IMR-90 (cell line): ENCODE measurements around the gene BZW2. TPM values are rescaled to one million over a fixed set of nuclear protein-coding genes. Genes with fewer than 3 reads are reported as not detected.

Experiments used
- ATAC-seq: fragments of 200-7000 bp; cut with Tn5 transposase; 2 replicates; pipeline ENCODE4 v1.9.1; 2020; ENCODE audit warnings: low read depth, mild to moderate bottlenecking, moderate library complexity
- BruUV-seq: library from RNA; stranded (reverse); fragments of 400-500 nt; replicated peaks from 2 replicates; lab custom pipeline; 2021; lab: Mats Ljungman, UMichigan
- CTCF ChIA-PET: fragments of 300-600 bp; formaldehyde crosslinking; extraction: SDS; loops from one replicate; lab custom pipeline; 2021; ENCODE audit warnings: antibody characterized with exemption; lab: Yijun Ruan, JAX
- POLR2A ChIA-PET: fragments of 300-600 bp; sonication (Branson Sonifier 250); formaldehyde crosslinking; loops from one replicate; lab custom pipeline; 2022; ENCODE audit warnings: antibody characterized with exemption; ENCODE audit not compliant: unreplicated experiment; lab: Charles Lee
- DNase-seq: peaks from one replicate; pipeline ENCODE4 v3.0.0; 2013
- H2AFZ ChIP-seq: replicated peaks from 2 replicates; pipeline ENCODE3; 2013; ENCODE audit warnings: low read length, mild to moderate bottlenecking; ENCODE audit not compliant: poor library complexity
- H2AK5ac ChIP-seq: 2 replicates; pipeline ENCODE4 v1.6.1; 2013; ENCODE audit warnings: low read depth, low read length, inconsistent platforms
- H2AK9ac ChIP-seq: replicated peaks from 2 replicates; pipeline ENCODE3; 2013; ENCODE audit warnings: mild to moderate bottlenecking, low read depth, low read length, moderate library complexity; ENCODE audit not compliant: poor library complexity
- H2BK120ac ChIP-seq: 2 replicates; pipeline ENCODE4 v1.6.1; 2013; ENCODE audit warnings: low read depth, low read length, inconsistent platforms
- H2BK15ac ChIP-seq: 3 replicates; pipeline ENCODE4 v1.6.1; 2013; ENCODE audit warnings: low read depth, low read length, inconsistent platforms
- H2BK20ac ChIP-seq: 2 replicates; pipeline ENCODE4 v1.6.1; 2013; ENCODE audit warnings: low read depth, mild to moderate bottlenecking, inconsistent platforms, low read length, moderate library complexity
- H2BK5ac ChIP-seq: 2 replicates; pipeline ENCODE4 v1.6.1; 2013; ENCODE audit warnings: mild to moderate bottlenecking, low read depth, low read length, inconsistent platforms; ENCODE audit not compliant: poor library complexity, severe bottlenecking
- H3K14ac ChIP-seq: replicated peaks from 2 replicates; pipeline ENCODE4 v1.6.1; 2013; ENCODE audit warnings: low read depth, low read length, inconsistent platforms
- H3K18ac ChIP-seq: 2 replicates; pipeline ENCODE4 v1.6.1; 2013; ENCODE audit warnings: low read depth, low read length, control low read depth
- H3K23ac ChIP-seq: 2 replicates; pipeline ENCODE4 v1.6.1; 2013; ENCODE audit warnings: low read depth, low read length, inconsistent platforms
- H3K27ac ChIP-seq: 2 replicates; pipeline ENCODE4 v1.5.1; 2013; ENCODE audit warnings: mild to moderate bottlenecking, control low read depth, low read length; ENCODE audit not compliant: insufficient read depth
- H3K27me3 ChIP-seq: 2 replicates; pipeline ENCODE4 v1.6.1; 2013; ENCODE audit warnings: low read length; ENCODE audit not compliant: control insufficient read depth, insufficient read depth
- H3K36me3 ChIP-seq: 2 replicates; pipeline ENCODE4 v1.6.1; 2013; ENCODE audit warnings: low read length, mixed read lengths; ENCODE audit not compliant: control insufficient read depth, insufficient read depth
- H3K4ac ChIP-seq: 2 replicates; pipeline ENCODE4 v1.6.1; 2013; ENCODE audit warnings: low read depth, low read length, inconsistent platforms
- H3K4me1 ChIP-seq: 2 replicates; pipeline ENCODE4 v1.6.1; 2013; ENCODE audit warnings: low read length, mixed read lengths; ENCODE audit not compliant: control insufficient read depth, insufficient read depth
- H3K4me2 ChIP-seq: 2 replicates; pipeline ENCODE4 v1.6.1; 2013; ENCODE audit warnings: low read depth, mild to moderate bottlenecking, control low read depth, low read length, moderate library complexity
- H3K4me3 ChIP-seq: 2 replicates; pipeline ENCODE4 v1.5.1; 2013; ENCODE audit warnings: low read depth, mild to moderate bottlenecking, control low read depth, low read length, moderate library complexity; ENCODE audit not compliant: insufficient read depth
- H3K56ac ChIP-seq: 2 replicates; pipeline ENCODE4 v1.6.1; 2013; ENCODE audit warnings: low read length, inconsistent platforms; ENCODE audit not compliant: insufficient read depth; ENCODE audit errors: extremely low read depth
- H3K79me1 ChIP-seq, 2 experiments: 2 replicates each; pipeline ENCODE4 v1.6.1; 2013; ENCODE audit warnings: low read length in 2 of 2, inconsistent platforms in 1 of 2, low read depth in 1 of 2
- H3K9ac ChIP-seq: 2 replicates; pipeline ENCODE4 v1.6.1; 2013; ENCODE audit warnings: low read depth, low read length, control low read depth
- H3K9me1 ChIP-seq: 2 replicates; pipeline ENCODE4 v1.6.1; 2013; ENCODE audit warnings: low read length, inconsistent platforms; ENCODE audit not compliant: insufficient read depth
- H3K9me3 ChIP-seq: 2 replicates; pipeline ENCODE4 v1.6.1; 2013; ENCODE audit warnings: low read length; ENCODE audit not compliant: control insufficient read depth, insufficient read depth
- H4K20me1 ChIP-seq: 2 replicates; pipeline ENCODE4 v1.6.1; 2013; ENCODE audit warnings: low read length, inconsistent platforms; ENCODE audit not compliant: insufficient read depth
- H4K5ac ChIP-seq: 2 replicates; pipeline ENCODE4 v1.6.1; 2013; ENCODE audit warnings: mild to moderate bottlenecking, low read depth, low read length, control low read depth
- H4K8ac ChIP-seq, 2 experiments: 2 replicates each; pipeline ENCODE4 v1.6.1; 2013; ENCODE audit warnings: low read depth in 2 of 2, low read length in 2 of 2, control low read depth in 1 of 2, inconsistent platforms in 1 of 2
- H4K91ac ChIP-seq: 2 replicates; pipeline ENCODE4 v1.6.1; 2013; ENCODE audit warnings: low read depth, low read length, inconsistent platforms; ENCODE audit not compliant: insufficient read depth
- BHLHE40 ChIP-seq: fragments of 150-350 bp; IDR thresholded peaks from 2 replicates; pipeline ENCODE4 v1.6.1; 2016; ENCODE audit warnings: mild to moderate bottlenecking, low read depth, low read length
- CEBPB ChIP-seq: IDR thresholded peaks from 2 replicates; pipeline ENCODE4 v1.6.1; 2012; ENCODE audit warnings: low read depth, low read length, improper control_type of control experiment
- CHD1 ChIP-seq: IDR thresholded peaks from 2 replicates; pipeline ENCODE4 v1.6.1; 2012; ENCODE audit warnings: low read depth, low read length, improper control_type of control experiment
- FOS ChIP-seq: fragments of 150-350 bp; IDR thresholded peaks from 2 replicates; pipeline ENCODE4 v1.6.1; 2016; ENCODE audit warnings: low read depth, low read length
- MAFK ChIP-seq: IDR thresholded peaks from 2 replicates; pipeline ENCODE4 v1.6.1; 2012; ENCODE audit warnings: low read depth, low read length, improper control_type of control experiment
- MAZ ChIP-seq: IDR thresholded peaks from 2 replicates; pipeline ENCODE4 v1.6.1; 2012; ENCODE audit warnings: low read depth, mild to moderate bottlenecking, low read length, improper control_type of control experiment, moderate library complexity, borderline replicate concordance
- MXI1 ChIP-seq: IDR thresholded peaks from 2 replicates; pipeline ENCODE4 v1.6.1; 2012; ENCODE audit warnings: low read depth, mild to moderate bottlenecking, low read length, moderate library complexity, borderline replicate concordance
- RAD21 ChIP-seq: IDR thresholded peaks from 2 replicates; pipeline ENCODE4 v1.6.1; 2012; ENCODE audit warnings: low read length, improper control_type of control experiment
- RCOR1 ChIP-seq: IDR thresholded peaks from 2 replicates; pipeline ENCODE4 v1.6.1; 2012; ENCODE audit warnings: mild to moderate bottlenecking, low read length, improper control_type of control experiment; ENCODE audit not compliant: insufficient replicate concordance
- RFX5 ChIP-seq: IDR thresholded peaks from 2 replicates; pipeline ENCODE4 v1.8.0; 2012; ENCODE audit warnings: low read depth, mild to moderate bottlenecking, low read length, moderate library complexity
- SMC3 ChIP-seq: fragments of 150-350 bp; IDR thresholded peaks from 2 replicates; pipeline ENCODE4 v1.6.1; 2016; ENCODE audit warnings: low read depth, mild to moderate bottlenecking, antibody characterized with exemption, low read length, moderate library complexity
- WGBS, 2 experiments: methylation state at CpG; one replicate each; pipeline versions ENCODE4 v1.1.5 to v1.1.7; 2013; ENCODE audit warnings: missing lambda C conversion rate in 2 of 2; ENCODE audit not compliant: insufficient read length in 1 of 2; ENCODE audit errors: extremely low coverage in 2 of 2; 5-methylcytosine and 5-hydroxymethylcytosine counted together
- dilution Hi-C: fragments of 300-500 bp; cut with HindIII; formaldehyde crosslinking; loops from one replicate; pipeline ENCODE4 v1.14.3; 2018; ENCODE audit warnings: low sequenced_read_pairs; ENCODE audit not compliant: unreplicated experiment
- in situ Hi-C: fragments of 300-500 bp; cut with MboI; formaldehyde crosslinking; loops from 3 replicates; pipeline ENCODE4 v1.14.3; 2019; ENCODE audit warnings: low sequenced_read_pairs, inconsistent platforms, mixed read lengths
- intact Hi-C: fragments of 100-400 bp; cut with micrococcal nuclease; formaldehyde crosslinking; loops from 2 replicates; pipeline ENCODE4 v1.10.0; 2022
- polyA plus RNA-seq, 3 experiments: library from polyadenylated mRNA; depleted of rRNA; stranded (reverse); fragments of >200 nt; gene quantifications; 2 replicates each; pipeline ENCODE4 v1.2.3, GENCODE V29; 2012; ENCODE audit warnings: low replicate concordance in 1 of 3
- total RNA-seq: library from RNA; depleted of rRNA; stranded (reverse); fragments of >200 nt; gene quantifications from 2 replicates; pipeline ENCODE4 v1.2.3, GENCODE V29; 2012
- TF ChIP-seq, protein P1 (sequence below): conservative IDR thresholded peaks from 2 replicates; pipeline ENCODE4 v1.5.1; 2012; ENCODE audit warnings: mild to moderate bottlenecking, low read depth, low read length, improper control_type of control experiment
- TF ChIP-seq, protein P2 (sequence below): fragments of 150-350 bp; IDR thresholded peaks from 2 replicates; pipeline ENCODE4 v1.6.1; 2016; ENCODE audit warnings: low read depth, mild to moderate bottlenecking, low read length, moderate library complexity, borderline replicate concordance
- TF ChIP-seq, protein P3 (sequence below): fragments of 150-350 bp; IDR thresholded peaks from 2 replicates; pipeline ENCODE4 v1.6.1; 2017; ENCODE audit warnings: mild to moderate bottlenecking, antibody characterized with exemption, low read length, low read depth

The BZW2 gene
- total and polyA plus RNA-seq, 2 of the 4 experiments (the other 2 are of a cell fraction), result 58.1 to 92.9 TPM

DNA sequence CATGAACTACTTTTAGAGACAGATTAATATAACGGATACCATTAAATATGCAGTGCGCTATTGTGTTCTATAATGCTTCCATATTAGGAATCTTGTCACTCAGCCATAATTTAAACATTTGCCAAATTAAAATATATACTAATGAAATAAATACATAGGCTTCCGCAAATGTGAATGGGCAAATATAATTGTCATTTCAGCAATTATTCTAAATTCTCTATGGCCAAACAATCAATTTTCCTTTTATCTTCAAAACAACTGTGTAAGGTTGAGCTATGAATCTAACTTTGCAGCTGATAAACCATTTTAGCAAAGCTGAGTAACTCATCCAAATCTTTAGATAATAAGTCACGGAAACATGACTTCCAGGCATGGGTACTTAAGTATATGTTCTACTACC is 86.8 kb downstream of the BZW2 start:
- in situ Hi-C loops, result no loop called here
- Histone ChIP-seq H3K56ac (no peak overlapping the region), H3K18ac (no peak overlapping the region), H3K9me1 (no peaks in the 10 kb centered on the region), H2BK15ac (no peak overlapping the region), H3K79me1 (no peaks in the 10 kb centered on the region), H2BK120ac (no peak overlapping the region), H2AK5ac (no peak overlapping the region), H3K27me3 (no peaks in the 10 kb centered on the region), H4K91ac (no peak overlapping the region), H3K36me3 (no peaks in the 10 kb centered on the region), H3K14ac (no peak overlapping the region), H2BK20ac (no peak overlapping the region), H2BK5ac (no peak overlapping the region), H3K4me2 (no peak overlapping the region), H4K5ac (no peak overlapping the region), H2AK9ac (no peak overlapping the region), H2AFZ (no peak overlapping the region), H3K9me3 (no peaks in the 10 kb centered on the region), H4K8ac (no peak overlapping the region), H3K23ac (no peak overlapping the region), H4K20me1 (no peaks in the 10 kb centered on the region), H3K27ac (no peak overlapping the region), H3K4me1 (no peaks in the 10 kb centered on the region), H3K9ac (no peak overlapping the region), H3K4ac (no peak overlapping the region), H3K4me3 (no peak overlapping the region)
- dilution Hi-C loops, result no loop called here
- TF ChIP-seq MAZ (no peak), RFX5 (no peak), MAFK (no peak), CHD1 (no peak), RCOR1 (no peak), RAD21 (no peak), SMC3 (no peak), BHLHE40 (no peak), CEBPB (no peak), MXI1 (no peak), FOS (no peak)
- TF ChIP-seq, protein P1, sequence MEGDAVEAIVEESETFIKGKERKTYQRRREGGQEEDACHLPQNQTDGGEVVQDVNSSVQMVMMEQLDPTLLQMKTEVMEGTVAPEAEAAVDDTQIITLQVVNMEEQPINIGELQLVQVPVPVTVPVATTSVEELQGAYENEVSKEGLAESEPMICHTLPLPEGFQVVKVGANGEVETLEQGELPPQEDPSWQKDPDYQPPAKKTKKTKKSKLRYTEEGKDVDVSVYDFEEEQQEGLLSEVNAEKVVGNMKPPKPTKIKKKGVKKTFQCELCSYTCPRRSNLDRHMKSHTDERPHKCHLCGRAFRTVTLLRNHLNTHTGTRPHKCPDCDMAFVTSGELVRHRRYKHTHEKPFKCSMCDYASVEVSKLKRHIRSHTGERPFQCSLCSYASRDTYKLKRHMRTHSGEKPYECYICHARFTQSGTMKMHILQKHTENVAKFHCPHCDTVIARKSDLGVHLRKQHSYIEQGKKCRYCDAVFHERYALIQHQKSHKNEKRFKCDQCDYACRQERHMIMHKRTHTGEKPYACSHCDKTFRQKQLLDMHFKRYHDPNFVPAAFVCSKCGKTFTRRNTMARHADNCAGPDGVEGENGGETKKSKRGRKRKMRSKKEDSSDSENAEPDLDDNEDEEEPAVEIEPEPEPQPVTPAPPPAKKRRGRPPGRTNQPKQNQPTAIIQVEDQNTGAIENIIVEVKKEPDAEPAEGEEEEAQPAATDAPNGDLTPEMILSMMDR, result no peak
- TF ChIP-seq, protein P2, sequence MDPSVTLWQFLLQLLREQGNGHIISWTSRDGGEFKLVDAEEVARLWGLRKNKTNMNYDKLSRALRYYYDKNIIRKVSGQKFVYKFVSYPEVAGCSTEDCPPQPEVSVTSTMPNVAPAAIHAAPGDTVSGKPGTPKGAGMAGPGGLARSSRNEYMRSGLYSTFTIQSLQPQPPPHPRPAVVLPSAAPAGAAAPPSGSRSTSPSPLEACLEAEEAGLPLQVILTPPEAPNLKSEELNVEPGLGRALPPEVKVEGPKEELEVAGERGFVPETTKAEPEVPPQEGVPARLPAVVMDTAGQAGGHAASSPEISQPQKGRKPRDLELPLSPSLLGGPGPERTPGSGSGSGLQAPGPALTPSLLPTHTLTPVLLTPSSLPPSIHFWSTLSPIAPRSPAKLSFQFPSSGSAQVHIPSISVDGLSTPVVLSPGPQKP, result no peak
- TF ChIP-seq, protein P3, sequence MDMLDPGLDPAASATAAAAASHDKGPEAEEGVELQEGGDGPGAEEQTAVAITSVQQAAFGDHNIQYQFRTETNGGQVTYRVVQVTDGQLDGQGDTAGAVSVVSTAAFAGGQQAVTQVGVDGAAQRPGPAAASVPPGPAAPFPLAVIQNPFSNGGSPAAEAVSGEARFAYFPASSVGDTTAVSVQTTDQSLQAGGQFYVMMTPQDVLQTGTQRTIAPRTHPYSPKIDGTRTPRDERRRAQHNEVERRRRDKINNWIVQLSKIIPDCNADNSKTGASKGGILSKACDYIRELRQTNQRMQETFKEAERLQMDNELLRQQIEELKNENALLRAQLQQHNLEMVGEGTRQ, result no peak
- DNase-seq (no peak), ATAC-seq (no peak)
- intact Hi-C loops, result no loop called here
- CTCF ChIA-PET, result no interaction called here
- POLR2A ChIA-PET, result no interaction called here
- no CpG with 5 or more reads among the region's 4 CpGs for WGBS, 2 experiments
- no TSS peak for BruUV-seq
